GM12878 (cell line): Measurements from ENCODE around the gene RPS2. TPM values are rescaled to one million over a fixed set of nuclear protein-coding genes. Genes with fewer than 3 reads are reported as not detected.

Experiments
- ATAC-seq: fragments of 200-7000 bp; cut with Tn5 transposase; 3 replicates; pipeline ENCODE4 v1.9.1; 2020; ENCODE audit warnings: mild to moderate bottlenecking, moderate library complexity
- BruUV-seq: library from RNA; stranded (reverse); fragments of 400-500 nt; replicated peaks from 2 replicates; lab custom pipeline; 2021; lab: Mats Ljungman, UMichigan
- CTCF ChIA-PET: fragments of 300-600 bp; sonication (Branson Sonifier 250); formaldehyde crosslinking; extraction: SDS; loops from one replicate; lab custom pipeline; 2021; ENCODE audit warnings: inconsistent platforms; lab: Yijun Ruan, JAX
- POLR2A ChIA-PET: fragments of 350-600 bp; formaldehyde crosslinking; extraction: SDS; loops from one replicate; lab custom pipeline; 2021; ENCODE audit warnings: inconsistent platforms; lab: Charles Lee
- RAD21 ChIA-PET: fragments of 300-600 bp; sonication (Branson Sonifier 250); formaldehyde crosslinking; loops from one replicate; lab custom pipeline; 2023; ENCODE audit warnings: antibody characterized with exemption; ENCODE audit not compliant: unreplicated experiment; lab: Charles Lee
- SMC1A ChIA-PET: fragments of 300-600 bp; sonication (Branson Sonifier 250); formaldehyde crosslinking; loops from one replicate; lab custom pipeline; 2023; ENCODE audit not compliant: unreplicated experiment, uncharacterized antibody; lab: Charles Lee
- DNase-seq: peaks from one replicate; pipeline ENCODE4 v3.0.0-alpha.2; 2011; ENCODE audit warnings: low read depth, low spot score
- FAIRE-seq: peaks from 3 replicates; lab custom pipeline; 2011; peaks lifted over from hg19 to GRCh38; lab: Jason Lieb, UNC
- H2AFZ ChIP-seq: 2 replicates; pipeline ENCODE4 v1.6.0; 2011; ENCODE audit warnings: low read depth, low read length, control low read depth; ENCODE audit not compliant: control insufficient read depth
- H3K27ac ChIP-seq: 2 replicates; pipeline ENCODE4 v1.5.1; 2011; ENCODE audit warnings: control low read depth; ENCODE audit not compliant: control insufficient read depth, insufficient read depth
- H3K27me3 ChIP-seq, 2 experiments: replicated peaks in 1 of 2; 2 replicates each; pipeline versions ENCODE4 v1.6.0 to v1.6.1; 2011; ENCODE audit warnings: low read length in 1 of 2; ENCODE audit not compliant: control insufficient read depth in 2 of 2, insufficient read depth in 2 of 2
- H3K36me3 ChIP-seq, 2 experiments: 2 replicates each; pipeline ENCODE4 v1.5.1; 2011; ENCODE audit warnings: low read length in 1 of 2; ENCODE audit not compliant: control insufficient read depth in 2 of 2, insufficient read depth in 2 of 2
- H3K4me1 ChIP-seq: 2 replicates; pipeline ENCODE4 v1.6.1; 2011; ENCODE audit warnings: mild to moderate bottlenecking, low read length, moderate library complexity, mixed read lengths; ENCODE audit not compliant: control insufficient read depth, insufficient read depth
- H3K4me2 ChIP-seq: 2 replicates; pipeline ENCODE4 v1.6.0; 2011; ENCODE audit warnings: control low read depth; ENCODE audit not compliant: control insufficient read depth, insufficient read depth
- H3K4me3 ChIP-seq: fragments of 200-600 bp; sonication (generic); 2 replicates; pipeline ENCODE4 v1.5.1; 2016
- H3K79me2 ChIP-seq: 2 replicates; pipeline ENCODE4 v1.6.0; 2011; ENCODE audit warnings: low read length; ENCODE audit not compliant: control insufficient read depth, insufficient read depth
- H3K9ac ChIP-seq: 2 replicates; pipeline ENCODE4 v1.8.0; 2011; ENCODE audit warnings: low read length, control low read depth, mixed read lengths; ENCODE audit not compliant: control insufficient read depth, insufficient read depth
- H3K9me3 ChIP-seq: replicated peaks from 3 replicates; pipeline ENCODE4 v1.5.1; 2011; ENCODE audit warnings: mild to moderate bottlenecking, low read length; ENCODE audit not compliant: control insufficient read depth, insufficient read depth
- H4K20me1 ChIP-seq: 2 replicates; pipeline ENCODE4 v1.6.0; 2011; ENCODE audit not compliant: control insufficient read depth, insufficient read depth
- ASH2L ChIP-seq: fragments of 300-600, 200-600 bp; sonication (generic); IDR thresholded peaks from 2 replicates; pipeline ENCODE4 v1.6.1; 2017; ENCODE audit warnings: low read depth, mild to moderate bottlenecking, borderline replicate concordance
- BMI1 ChIP-seq: fragments of 450-650 bp; IDR thresholded peaks from 2 replicates; pipeline ENCODE4 v1.6.1; 2016; ENCODE audit warnings: mild to moderate bottlenecking, moderate library complexity, borderline replicate concordance
- CHD4 ChIP-seq: fragments of 200-600 bp; sonication (generic); IDR thresholded peaks from 2 replicates; pipeline ENCODE4 v1.6.1; 2016; ENCODE audit warnings: mild to moderate bottlenecking
- JUNB ChIP-seq: IDR thresholded peaks from 2 replicates; pipeline ENCODE4 v1.6.1; 2016; ENCODE audit warnings: antibody characterized with exemption, mild to moderate bottlenecking
- PAX8 ChIP-seq: fragments of 450-650 bp; IDR thresholded peaks from 2 replicates; pipeline ENCODE4 v1.6.1; 2017; ENCODE audit warnings: mild to moderate bottlenecking, moderate library complexity
- POLR2A ChIP-seq: IDR thresholded peaks from 2 replicates; pipeline ENCODE4 v1.6.1; 2011; ENCODE audit warnings: low read depth, mild to moderate bottlenecking, low read length
- RAD21 ChIP-seq: IDR thresholded peaks from 2 replicates; pipeline ENCODE4 v1.6.1; 2011; ENCODE audit warnings: mild to moderate bottlenecking, low read depth, low read length, moderate library complexity; ENCODE audit not compliant: insufficient read depth
- WRNIP1 ChIP-seq: IDR thresholded peaks from 2 replicates; pipeline ENCODE4 v1.6.1; 2011; ENCODE audit warnings: low read depth, low read length, improper control_type of control experiment, borderline replicate concordance
- WGBS: methylation state at CpG from one replicate; pipeline ENCODE4 v1.1.6; 2016; ENCODE audit warnings: low lambda C conversion rate; ENCODE audit not compliant: insufficient replicate concordance, insufficient coverage; ENCODE audit errors: missing lambda C conversion rate; 5-methylcytosine and 5-hydroxymethylcytosine counted together
- in situ Hi-C: fragments of 300-500 bp; cut with MboI; formaldehyde crosslinking; loops from 9 replicates; pipeline ENCODE4 v1.14.3; 2018; ENCODE audit warnings: mixed read lengths
- intact Hi-C: fragments of 100-400 bp; cut with micrococcal nuclease; formaldehyde crosslinking; loops from one replicate; pipeline ENCODE4 v1.14.2; 2022; ENCODE audit not compliant: unreplicated experiment
- polyA plus RNA-seq, 11 experiments: library from polyadenylated mRNA; depleted of rRNA in 4 of 11; unstranded in 6 of 11; stranded (reverse) in 5 of 11; fragments of >200 nt; fragmentation: Nextera tagmentation in 4 of 11; fragmentation: Illumina TruSeq in 1 of 11; extraction: Ambion mirVana in 4 of 11; extraction: Trizol in 1 of 11; gene quantifications; 1 replicate in 1 of 11; 2 replicates in 10 of 11; pipeline versions ENCODE4 v1.2.1 to v1.2.3, GENCODE V29; 2011 to 2016; ENCODE audit warnings: inconsistent platforms in 2 of 11, missing spikeins in 2 of 11, low read depth in 1 of 11
- total RNA-seq, 4 experiments: library from RNA; depleted of rRNA in 3 of 4; stranded (reverse); fragments of >200 nt in 3 of 4; fragmentation: Illumina TruSeq in 1 of 4; extraction: Trizol in 1 of 4; gene quantifications; 2 replicates each; pipeline versions ENCODE4 v1.2.1 to v1.2.3, GENCODE V29; 2013 to 2021
- TF ChIP-seq, protein P1 (sequence below): IDR thresholded peaks from 2 replicates; pipeline ENCODE4 v1.6.1; 2012; ENCODE audit warnings: low read depth, low read length, improper control_type of control experiment

The RPS2 gene
- total and polyA plus RNA-seq, 10 of the 15 experiments (the other 5 are each of a cell fraction or from before 2014, with no cell fraction given): 1,295 to 7,121 (median 3,933) TPM

DNA sequence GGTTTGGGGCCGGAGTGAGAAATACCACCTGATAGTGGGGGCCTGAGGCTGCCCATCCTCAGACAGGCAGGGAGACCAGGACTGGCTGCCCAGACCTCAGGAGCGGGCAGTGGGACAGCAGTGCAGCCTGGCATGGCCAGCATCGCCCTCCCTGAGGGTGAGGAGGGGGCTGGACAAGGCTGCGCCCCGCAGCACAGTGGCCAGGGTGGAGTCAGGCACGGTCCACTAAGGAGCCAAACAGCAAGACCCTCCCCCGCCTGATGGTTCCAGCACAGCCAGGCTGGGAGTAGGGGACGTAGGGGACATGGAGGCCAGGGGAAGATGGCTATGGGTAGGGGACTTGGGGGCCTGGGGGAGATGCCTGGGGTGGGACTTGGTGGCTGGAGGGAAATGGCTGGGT lies 41.7 kb upstream of the RPS2 start:
- RAD21 ChIA-PET: no interaction called here
- Histone ChIP-seq H3K36me3 (peaks cover 0 to 25% of the 10 kb centered on the region in 2 experiments; a peak in 2 of 4 replicates), H2AFZ (no peak overlapping the region), H3K4me2 (peak overlapping the region; percentile 98; the same call in 1 of the 2 replicates), H3K79me2 (peaks cover 67% of the 10 kb centered on the region), H3K9me3 (no peaks in the 10 kb centered on the region), H3K4me3 (no peak overlapping the region), H3K4me1 (peaks cover 22% of the 10 kb centered on the region), H3K27ac (no peak overlapping the region), H3K9ac (no peak overlapping the region), H3K27me3 (no peaks in the 10 kb centered on the region), H4K20me1 (peaks cover 6% of the 10 kb centered on the region)
- DNase-seq: no peak
- POLR2A ChIA-PET: interaction anchor here (0.6 kb wide), 1 partner anchor 104 kb away, joined by 3 read pairs; no protein-coding TSS in a partner anchor
- BruUV-seq: no TSS peak
- no peak for ATAC-seq
- in situ Hi-C loops: no loop called here
- CTCF ChIA-PET: no interaction called here
- FAIRE-seq: no peak
- SMC1A ChIA-PET: no interaction called here
- intact Hi-C loops: loop anchor here (5.0 kb wide), 1 partner anchor 146 kb away; no protein-coding TSS in a partner anchor
- TF ChIP-seq PAX8: no peak
- peak; percentile 27; the same call in 1 of the 2 replicates for TF ChIP-seq POLR2A
- WGBS: 96% methylated on average over 8 of the region's 8 CpGs

DNA sequence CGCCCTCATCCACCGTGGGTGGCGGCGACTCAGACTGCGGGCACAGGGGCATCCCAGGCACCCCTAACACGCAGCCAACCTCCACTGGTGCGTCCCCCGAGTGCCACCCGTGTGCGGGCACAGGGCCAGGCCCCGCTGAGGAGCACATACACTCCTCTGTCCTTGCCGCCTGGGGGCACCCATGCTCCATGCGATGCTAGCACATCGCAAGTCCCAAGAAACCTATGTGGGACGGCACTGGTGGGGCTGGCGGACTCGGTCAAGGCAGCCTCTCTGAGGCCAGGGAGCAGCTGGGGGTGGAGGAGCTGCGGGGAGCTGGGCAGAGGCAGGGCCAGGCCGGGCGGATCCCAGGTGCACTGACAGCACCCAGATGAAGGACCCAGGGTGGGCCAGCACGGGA lies 41.0 kb upstream of the RPS2 start:
- no peak overlapping the region for H3K27ac ChIP-seq
- in situ Hi-C loops: no loop called here
- ATAC-seq (no peak), DNase-seq (no peak), FAIRE-seq (no peak)
- H3K9ac ChIP-seq: no peak overlapping the region
- intact Hi-C loops: loop anchor here (5.0 kb wide), 1 partner anchor 147 kb away; no protein-coding TSS in a partner anchor
- 0 out of 2 replicates have a peak overlapping the region, but pooled peaks have one; percentile 1 for H3K4me3 ChIP-seq
- no peaks in the 10 kb centered on the region for H3K27me3 ChIP-seq
- no peaks in the 10 kb centered on the region for H3K9me3 ChIP-seq
- RAD21 ChIA-PET: no interaction called here
- peaks cover 66% of the 10 kb centered on the region for H3K79me2 ChIP-seq
- POLR2A ChIA-PET: interaction anchor here (1.7 kb wide), 1 partner anchor 41 kb away, joined by 7 read pairs; the partner anchor contains the start of gene RPS2
- H3K4me1 ChIP-seq: peaks cover 21% of the 10 kb centered on the region
- no peak overlapping the region for H3K4me2 ChIP-seq
- no peak for TF ChIP-seq BMI1
- TF ChIP-seq JUNB: no peak
- no peak for TF ChIP-seq ASH2L
- TF ChIP-seq, protein P1, sequence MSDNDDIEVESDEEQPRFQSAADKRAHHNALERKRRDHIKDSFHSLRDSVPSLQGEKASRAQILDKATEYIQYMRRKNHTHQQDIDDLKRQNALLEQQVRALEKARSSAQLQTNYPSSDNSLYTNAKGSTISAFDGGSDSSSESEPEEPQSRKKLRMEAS: no peak
- TF ChIP-seq RAD21: peak; percentile 24; the same call in 1 of the 2 replicates
- no peak for TF ChIP-seq WRNIP1
- TF ChIP-seq CHD4: no peak
- peak; percentile 43; the same call in 1 of the 2 replicates for TF ChIP-seq POLR2A
- peaks cover 0 to 30% of the 10 kb centered on the region in 2 experiments; a peak in 2 of 4 replicates for H3K36me3 ChIP-seq
- SMC1A ChIA-PET: no interaction called here
- BruUV-seq: no TSS peak
- WGBS: 74% methylated on average over 14 of the region's 21 CpGs
- CTCF ChIA-PET: interaction anchor here (4.3 kb wide), 1 partner anchor 12 kb away, joined by 54 read pairs; no protein-coding TSS in a partner anchor
- peaks cover 6% of the 10 kb centered on the region for H4K20me1 ChIP-seq
- H2AFZ ChIP-seq: no peak overlapping the region
